Measurements from ENCODE around the gene CD33. TPM values are rescaled to one million over a fixed set of nuclear protein-coding genes. Genes with fewer than 3 reads are reported as not detected.

The CD33 gene
- total RNA-seq, 2 experiments from 2014 or later = not detected

DNA sequence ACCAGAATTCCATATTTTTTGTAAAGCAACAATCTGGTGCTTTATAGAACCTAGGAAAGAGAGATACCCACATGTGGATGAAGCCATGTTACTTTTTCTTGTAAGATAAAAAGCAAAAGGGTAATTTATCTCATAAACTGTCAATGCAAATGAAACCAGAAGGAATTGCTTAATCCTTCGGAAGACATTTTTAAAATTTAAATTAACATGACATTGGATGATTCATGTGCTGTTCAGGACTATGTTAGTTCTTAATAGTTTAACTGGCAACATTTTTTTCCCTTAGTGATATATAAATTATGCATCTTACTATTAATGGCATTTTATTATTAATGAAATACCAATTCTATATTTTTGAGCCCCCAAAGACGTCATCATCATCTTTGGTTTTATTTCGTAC lies 60.8 kb downstream of the CD33 start:
- CTCF ChIA-PET (ENCODE audit: unreplicated experiment) = no interaction called here
- Histone ChIP-seq H3K4me1 (ENCODE audit: insufficient read depth, low read length, poor library complexity, severe bottlenecking) (no peaks in the 10 kb centered on the region), H3K4me2 (ENCODE audit: low read length) (no peak overlapping the region), H4K20me1 (ENCODE audit: insufficient read depth, low read length) (no peaks in the 10 kb centered on the region), H3K27ac (ENCODE audit: low read depth, low read length, poor library complexity, severe bottlenecking) (no peak overlapping the region), H3K9me2 (ENCODE audit: insufficient read depth, low read length) (no peaks in the 10 kb centered on the region), H3K4me3 (ENCODE audit: low read depth, low read length, poor library complexity, severe bottlenecking) (no peak overlapping the region), H3K9me3 (ENCODE audit: low read length) (no peaks in the 10 kb centered on the region), H2AFZ (ENCODE audit: low read length) (no peak overlapping the region), H3K36me3 (ENCODE audit: insufficient read depth, low read length) (no peaks in the 10 kb centered on the region), H3K79me2 (ENCODE audit: insufficient read depth, low read depth, low read length) (no peaks in the 10 kb centered on the region)
- TF ChIP-seq, protein P1, sequence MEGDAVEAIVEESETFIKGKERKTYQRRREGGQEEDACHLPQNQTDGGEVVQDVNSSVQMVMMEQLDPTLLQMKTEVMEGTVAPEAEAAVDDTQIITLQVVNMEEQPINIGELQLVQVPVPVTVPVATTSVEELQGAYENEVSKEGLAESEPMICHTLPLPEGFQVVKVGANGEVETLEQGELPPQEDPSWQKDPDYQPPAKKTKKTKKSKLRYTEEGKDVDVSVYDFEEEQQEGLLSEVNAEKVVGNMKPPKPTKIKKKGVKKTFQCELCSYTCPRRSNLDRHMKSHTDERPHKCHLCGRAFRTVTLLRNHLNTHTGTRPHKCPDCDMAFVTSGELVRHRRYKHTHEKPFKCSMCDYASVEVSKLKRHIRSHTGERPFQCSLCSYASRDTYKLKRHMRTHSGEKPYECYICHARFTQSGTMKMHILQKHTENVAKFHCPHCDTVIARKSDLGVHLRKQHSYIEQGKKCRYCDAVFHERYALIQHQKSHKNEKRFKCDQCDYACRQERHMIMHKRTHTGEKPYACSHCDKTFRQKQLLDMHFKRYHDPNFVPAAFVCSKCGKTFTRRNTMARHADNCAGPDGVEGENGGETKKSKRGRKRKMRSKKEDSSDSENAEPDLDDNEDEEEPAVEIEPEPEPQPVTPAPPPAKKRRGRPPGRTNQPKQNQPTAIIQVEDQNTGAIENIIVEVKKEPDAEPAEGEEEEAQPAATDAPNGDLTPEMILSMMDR (conservative IDR thresholded peaks at IDR 0.05; ENCODE audit: low read length) = no peak
- intact Hi-C loops (cut with micrococcal nuclease; ENCODE audit: unreplicated experiment) = no loop called here
- DNase-seq (ENCODE audit: low spot score) = no peak
- no TSS peak for BruUV-seq (replicated peaks)
- POLR2A ChIA-PET = no interaction called here

Small RNAs within 50 kb of the gene (microRNA-seq; reads per million reads assigned to microRNA genes)
- gene MIR8074 (ENCODE audit: borderline replicate concordance) = not detected

Small RNAs within 50 kb of the gene (small RNA-seq; reads per million reads assigned to genes)
- not detected for gene MIR8074

Other genes with a start within 250 kb of the CD33 start
- not detected in 2 replicates for gene KLK7, start 241.2 kb upstream of the CD33 start, total RNA-seq (2014; rRNA removed; shearing (Covaris generic))
- gene KLK7, start 241.2 kb upstream of the CD33 start, total RNA-seq (2022) = not detected in 2 replicates
- not detected in 2 replicates for gene KLK8, start 223.5 kb upstream of the CD33 start, total RNA-seq (2014; rRNA removed; shearing (Covaris generic))
- not detected in 2 replicates for gene KLK8, start 223.5 kb upstream of the CD33 start, total RNA-seq (2022)
- not detected in 2 replicates for gene KLK10, start 205.4 kb upstream of the CD33 start, total RNA-seq (2014; rRNA removed; shearing (Covaris generic))
- gene KLK10, start 205.4 kb upstream of the CD33 start, total RNA-seq (2022) = not detected in 2 replicates
- gene KLK11, start 198.5 kb upstream of the CD33 start, total RNA-seq (2014; rRNA removed; shearing (Covaris generic)) = not detected in 2 replicates
- not detected in 2 replicates for gene KLK11, start 198.5 kb upstream of the CD33 start, total RNA-seq (2022)
- not detected in 2 replicates for gene KLK12, start 190.1 kb upstream of the CD33 start, total RNA-seq (2014; rRNA removed; shearing (Covaris generic))
- not detected in 2 replicates for gene KLK12, start 190.1 kb upstream of the CD33 start, total RNA-seq (2022)
- gene KLK13, start 160.0 kb upstream of the CD33 start, total RNA-seq (2014; rRNA removed; shearing (Covaris generic)) = not detected in 2 replicates
- gene KLK13, start 160.0 kb upstream of the CD33 start, total RNA-seq (2022) = not detected in 2 replicates
- gene KLK14, start 142.2 kb upstream of the CD33 start, total RNA-seq (2014; rRNA removed; shearing (Covaris generic)) = not detected in 2 replicates
- gene KLK14, start 142.2 kb upstream of the CD33 start, total RNA-seq (2022) = 0.84 and 0.89 TPM in 2 replicates
- gene CTU1, start 116.7 kb upstream of the CD33 start, total RNA-seq (2014; rRNA removed; shearing (Covaris generic)) = 9.6 and 13.3 TPM in 2 replicates
- 6.9 and 8.3 TPM in 2 replicates for gene CTU1, start 116.7 kb upstream of the CD33 start, total RNA-seq (2022)
- not detected in 2 replicates for gene SIGLEC9, start 100.2 kb upstream of the CD33 start, total RNA-seq (2014; rRNA removed; shearing (Covaris generic))
- not detected in 2 replicates for gene SIGLEC9, start 100.2 kb upstream of the CD33 start, total RNA-seq (2022)
- not detected in 2 replicates for gene SIGLEC7, start 82.8 kb upstream of the CD33 start, total RNA-seq (2014; rRNA removed; shearing (Covaris generic))
- gene SIGLEC7, start 82.8 kb upstream of the CD33 start, total RNA-seq (2022) = not detected in 2 replicates
- not detected in 2 replicates for gene SIGLECL1, start 26.0 kb downstream of the CD33 start, total RNA-seq (2014; rRNA removed; shearing (Covaris generic))
- not detected in 2 replicates for gene SIGLECL1, start 26.0 kb downstream of the CD33 start, total RNA-seq (2022)
- gene IGLON5, start 86.6 kb downstream of the CD33 start, total RNA-seq (2014; rRNA removed; shearing (Covaris generic)) = not detected in 2 replicates
- not detected in 2 replicates for gene IGLON5, start 86.6 kb downstream of the CD33 start, total RNA-seq (2022)
- gene VSIG10L, start 117.1 kb downstream of the CD33 start, total RNA-seq (2014; rRNA removed; shearing (Covaris generic)) = 0.09 and 0.72 TPM in 2 replicates
- gene VSIG10L, start 117.1 kb downstream of the CD33 start, total RNA-seq (2022) = 1.6 and 2.3 TPM in 2 replicates
- 58.2 and 64.1 TPM in 2 replicates for gene ETFB, start 141.3 kb downstream of the CD33 start, total RNA-seq (2014; rRNA removed; shearing (Covaris generic))
- 58.5 and 71.6 TPM in 2 replicates for gene ETFB, start 141.3 kb downstream of the CD33 start, total RNA-seq (2022)
- gene CLDND2, start 143.9 kb downstream of the CD33 start, total RNA-seq (2014; rRNA removed; shearing (Covaris generic)) = not detected in 2 replicates
- 1.4 and 1.9 TPM in 2 replicates for gene CLDND2, start 143.9 kb downstream of the CD33 start, total RNA-seq (2022)
- gene NKG7, start 147.6 kb downstream of the CD33 start, total RNA-seq (2014; rRNA removed; shearing (Covaris generic)) = not detected in 2 replicates
- gene NKG7, start 147.6 kb downstream of the CD33 start, total RNA-seq (2022) = not detected in 2 replicates
- not detected in 2 replicates for gene LIM2, start 162.9 kb downstream of the CD33 start, total RNA-seq (2014; rRNA removed; shearing (Covaris generic))
- gene LIM2, start 162.9 kb downstream of the CD33 start, total RNA-seq (2022) = not detected in 2 replicates
- gene C19orf84, start 165.5 kb downstream of the CD33 start, total RNA-seq (2014; rRNA removed; shearing (Covaris generic)) = not detected in 2 replicates
- not detected in 2 replicates for gene C19orf84, start 165.5 kb downstream of the CD33 start, total RNA-seq (2022)
- 20.7 and 25.2 TPM in 2 replicates for gene SIGLEC10, start 192.6 kb downstream of the CD33 start, total RNA-seq (2014; rRNA removed; shearing (Covaris generic))
- gene SIGLEC10, start 192.6 kb downstream of the CD33 start, total RNA-seq (2022) = 23.3 and 26.6 TPM in 2 replicates
- gene SIGLEC8, start 233.4 kb downstream of the CD33 start, total RNA-seq (2014; rRNA removed; shearing (Covaris generic)) = not detected in 2 replicates
- gene SIGLEC8, start 233.4 kb downstream of the CD33 start, total RNA-seq (2022) = not detected in 2 replicates

Measured in OCI-LY7 (cell line).